ENCODE measurements around the gene EEFSEC. TPM values are rescaled to one million over a fixed set of nuclear protein-coding genes. Genes with fewer than 3 reads are reported as not detected.

The EEFSEC gene
- 2.7 and 3.3 TPM in 2 replicates for total RNA-seq (ENCODE audit: low replicate concordance)

DNA sequence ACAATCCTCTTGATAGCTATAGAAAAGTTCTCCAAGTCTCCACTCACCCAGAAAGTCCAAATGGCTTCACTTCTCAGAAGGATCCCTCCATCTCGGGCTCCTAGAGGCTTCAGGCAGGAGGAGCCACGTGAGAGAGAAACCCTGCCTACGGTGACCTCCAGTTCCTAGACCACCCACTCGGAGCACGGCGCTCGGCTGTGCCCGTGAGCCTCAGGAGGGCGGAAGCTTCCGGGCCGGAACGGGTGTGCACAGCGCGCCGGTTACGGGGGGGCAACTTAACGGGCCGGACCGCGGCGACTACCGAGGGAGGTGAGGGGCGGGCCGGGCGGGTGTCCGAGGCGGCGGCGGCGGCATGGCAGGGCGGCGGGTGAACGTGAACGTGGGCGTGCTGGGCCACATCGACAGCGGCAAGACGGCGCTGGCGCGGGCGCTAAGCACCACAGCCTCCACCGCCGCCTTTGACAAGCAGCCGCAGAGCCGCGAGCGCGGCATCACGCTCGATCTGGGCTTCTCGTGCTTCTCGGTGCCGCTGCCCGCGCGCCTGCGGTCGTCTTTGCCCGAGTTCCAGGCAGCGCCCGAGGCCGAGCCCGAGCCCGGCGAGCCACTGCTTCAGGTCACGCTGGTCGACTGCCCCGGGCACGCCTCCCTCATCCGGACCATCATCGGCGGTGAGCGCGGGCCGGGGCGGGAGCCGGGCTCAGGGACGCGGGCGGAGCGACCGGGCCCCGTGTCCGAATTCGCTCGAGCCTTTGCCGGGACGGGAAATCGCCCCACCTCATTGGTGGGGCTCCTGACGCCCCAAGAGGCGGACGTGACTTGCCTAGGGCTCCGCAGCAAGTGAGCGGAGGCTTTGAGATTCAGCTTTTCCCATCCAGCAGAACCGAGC is at the start of gene EEFSEC:
Gene EEFSEC (plus strand): TSS at position 326 of the 886 bp plus-strand sequence. CDS start 27 bp downstream, at position 353.

GRCh38 chr3:128123538-128124368 is 29.5 kb upstream of the EEFSEC start, which contains the start of gene RUVBL1:
Gene RUVBL1, minus strand, starts transcription at chr3:128123812. Its CDS starts 88 bp downstream, at chr3:128123724.

Other genes starting within 250 kb of the EEFSEC start
- not detected in 2 replicates for gene KBTBD12, start 238.2 kb upstream of the EEFSEC start, total RNA-seq (ENCODE audit: low replicate concordance)
- 220 and 292 TPM in 2 replicates for gene SEC61A1, start 101.0 kb upstream of the EEFSEC start, total RNA-seq (ENCODE audit: low replicate concordance)
- gene RUVBL1, start 29.7 kb upstream of the EEFSEC start, total RNA-seq (ENCODE audit: low replicate concordance): 48.6 and 78.2 TPM in 2 replicates